ENCODE data around the gene RHEBL1. TPM values are rescaled to one million over a fixed set of nuclear protein-coding genes. Genes with fewer than 3 reads are reported as not detected.
A peak's percentile ranks its signal among the peaks of the same experiment; 100 is the strongest.

The RHEBL1 gene
- total RNA-seq, 6 donors from 2014 or later, result 0.97 to 1.4 (median 1.2) TPM; not detected in 2

- 5 to 21% methylated on average over 4 of the region's 4 CpGs for WGBS, 2 donors
- H3K27ac ChIP-seq, result peak overlapping the region; percentile 94 to 100 (median 98)
- TF ChIP-seq POLR2A (IDR thresholded peaks at IDR 0.05) (peak in 1 of 4 donors; percentile 38), CTCF (IDR thresholded peaks at IDR 0.05) (no peak), POLR2AphosphoS5 (IDR thresholded peaks at IDR 0.05) (peak; percentile 48 to 68)
- no peaks in the 10 kb centered on the region for H3K27me3 ChIP-seq
- peak overlapping the region in 3 of 4 donors; percentile 82 to 94 (median 86) for H3K4me3 ChIP-seq
- H3K4me1 ChIP-seq, result peaks cover 37 to 66% (median 46%) of the 10 kb centered on the region in 4 donors
- peak; percentile 44 to 67 for ATAC-seq (ENCODE audit: low FRiP score in 2 of 2)
- peaks cover 0 to 30% (median 19%) of the 10 kb centered on the region in 4 donors for H3K36me3 ChIP-seq
- H3K9me3 ChIP-seq, result no peaks in the 10 kb centered on the region
- peak in 1 of 2 donors; percentile 81 for DNase-seq
These were observed 39.2 kb upstream of the RHEBL1 start for GRCh38 chr12:49108958-49109404.

DNA sequence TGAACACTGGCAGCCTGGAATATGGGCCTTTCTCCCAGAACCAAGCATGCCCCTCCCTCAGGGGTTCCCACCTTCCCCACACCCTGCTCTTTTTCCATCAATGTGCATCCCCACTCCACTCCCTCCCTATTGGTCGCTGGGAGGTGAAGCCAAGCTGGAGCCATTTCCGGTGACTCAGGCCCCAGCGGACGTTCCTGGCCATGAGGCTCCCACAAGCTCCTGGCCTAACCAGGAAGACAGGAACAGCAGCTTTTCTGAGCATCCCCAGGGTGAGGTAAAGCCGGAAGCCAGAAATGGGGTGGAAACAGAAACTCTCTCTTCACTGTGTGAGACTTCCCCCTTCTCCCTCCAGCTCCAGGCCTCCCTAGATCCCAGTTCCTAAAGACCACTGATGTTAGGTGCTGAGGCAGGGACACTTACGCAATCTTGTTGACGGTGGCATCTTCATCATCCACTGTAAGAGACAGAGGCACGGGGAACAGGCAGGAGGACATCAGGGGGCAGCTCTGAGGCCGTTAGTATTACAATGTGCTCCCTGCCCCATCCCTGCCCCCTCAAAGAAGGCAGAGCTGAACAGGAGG, 35.8 kb upstream of the RHEBL1 start:
- Histone ChIP-seq H3K4me1 (peaks cover 36 to 60% (median 48%) of the 10 kb centered on the region in 4 donors), H3K36me3 (peaks cover 12 to 64% (median 53%) of the 10 kb centered on the region in 4 donors), H3K27ac (peak overlapping the region in 1 of 4 donors; percentile 3), H3K4me3 (no peak overlapping the region), H3K27me3 (no peaks in the 10 kb centered on the region), H3K9me3 (no peaks in the 10 kb centered on the region)
- 85 to 86% methylated on average over 9 of the region's 9 CpGs for WGBS, 2 donors
- TF ChIP-seq EP300 (IDR thresholded peaks at IDR 0.05), result no peak
- no peak for TF ChIP-seq POLR2A (IDR thresholded peaks at IDR 0.05)
- TF ChIP-seq POLR2AphosphoS5 (IDR thresholded peaks at IDR 0.05), result no peak
- TF ChIP-seq CTCF (IDR thresholded peaks at IDR 0.05), result no peak
- ATAC-seq (ENCODE audit: low FRiP score in 2 of 2) (no peak), DNase-seq (no peak)

- DNase-seq, result no peak
- TF ChIP-seq EP300 (IDR thresholded peaks at IDR 0.05), result no peak
- no peak for TF ChIP-seq POLR2AphosphoS5 (IDR thresholded peaks at IDR 0.05)
- TF ChIP-seq CTCF (IDR thresholded peaks at IDR 0.05), result no peak
- 50 to 92% methylated on average over 2 to 3 of the region's 3 CpGs for WGBS, 2 donors
- peaks cover 36 to 60% (median 48%) of the 10 kb centered on the region in 4 donors for H3K4me1 ChIP-seq
- peak overlapping the region in 3 of 4 donors; percentile 2 to 54 (median 11) for H3K27ac ChIP-seq
- H3K27me3 ChIP-seq, result no peaks in the 10 kb centered on the region
- no peaks in the 10 kb centered on the region for H3K9me3 ChIP-seq
- ATAC-seq (ENCODE audit: low FRiP score in 2 of 2), result no peak
- no peak overlapping the region for H3K4me3 ChIP-seq
- peaks cover 12 to 72% (median 60%) of the 10 kb centered on the region in 4 donors for H3K36me3 ChIP-seq
These were observed 35.0 kb upstream of the RHEBL1 start for GRCh38 chr12:49104822-49105221.

- Histone ChIP-seq H3K4me1 (peaks cover 4 to 20% (median 17%) of the 10 kb centered on the region in 4 donors), H3K36me3 (peaks cover 12 to 88% (median 75%) of the 10 kb centered on the region in 4 donors), H3K4me3 (no peak overlapping the region), H3K27me3 (no peaks in the 10 kb centered on the region), H3K9me3 (no peaks in the 10 kb centered on the region), H3K27ac (no peak overlapping the region)
- TF ChIP-seq POLR2A (IDR thresholded peaks at IDR 0.05) (no peak), CTCF (IDR thresholded peaks at IDR 0.05) (no peak), EP300 (IDR thresholded peaks at IDR 0.05) (no peak), POLR2AphosphoS5 (IDR thresholded peaks at IDR 0.05) (no peak)
- no peak for DNase-seq
- 93 to 96% methylated on average over 6 of the region's 6 CpGs for WGBS, 2 donors
- no peak for ATAC-seq (ENCODE audit: low FRiP score in 2 of 2)
These were observed 30.6 kb upstream of the RHEBL1 start for GRCh38 chr12:49100380-49100779.

- DNase-seq, result no peak
- Histone ChIP-seq H3K9me3 (no peaks in the 10 kb centered on the region), H3K27me3 (peaks cover 0 to 11% (median 7%) of the 10 kb centered on the region in 4 donors), H3K4me3 (no peak overlapping the region), H3K4me1 (peaks cover 14 to 16% (median 15%) of the 10 kb centered on the region in 4 donors), H3K27ac (no peak overlapping the region), H3K36me3 (peaks cover 12 to 71% (median 60%) of the 10 kb centered on the region in 4 donors)
- ATAC-seq (ENCODE audit: low FRiP score in 2 of 2), result no peak
- TF ChIP-seq POLR2A (IDR thresholded peaks at IDR 0.05) (no peak), CTCF (IDR thresholded peaks at IDR 0.05) (no peak), POLR2AphosphoS5 (IDR thresholded peaks at IDR 0.05) (no peak), EP300 (IDR thresholded peaks at IDR 0.05) (no peak)
- 90 to 96% methylated on average over 2 of the region's 2 CpGs for WGBS, 2 donors
These were observed 28.9 kb upstream of the RHEBL1 start for GRCh38 chr12:49098703-49099102.

Measured in upper lobe of left lung (tissue), 6 donors.